ENCODE data around the gene ELMO1.

GRCh38 chr7:37380831-37381230 lies 67.8 kb downstream of the ELMO1 start:
- no peak for TF ChIP-seq CTCF (IDR thresholded peaks at IDR 0.05; ENCODE audit: low read depth, low read length, poor library complexity, severe bottlenecking)
- no peak for TF ChIP-seq EZH2phosphoT487 (IDR thresholded peaks at IDR 0.05; ENCODE audit: borderline replicate concordance, low read length)
